ENCODE measurements around the gene CCDC154.
"Not testable (repeated sequence)": the region's sequence is repeated elsewhere in the genome, so short reads cannot be mapped to it uniquely, and the experiment has no call there.

GRCh38 chr16:1439699-1440074 lies 4.7 kb downstream of the CCDC154 start:
- TF ChIP-seq, protein P1, sequence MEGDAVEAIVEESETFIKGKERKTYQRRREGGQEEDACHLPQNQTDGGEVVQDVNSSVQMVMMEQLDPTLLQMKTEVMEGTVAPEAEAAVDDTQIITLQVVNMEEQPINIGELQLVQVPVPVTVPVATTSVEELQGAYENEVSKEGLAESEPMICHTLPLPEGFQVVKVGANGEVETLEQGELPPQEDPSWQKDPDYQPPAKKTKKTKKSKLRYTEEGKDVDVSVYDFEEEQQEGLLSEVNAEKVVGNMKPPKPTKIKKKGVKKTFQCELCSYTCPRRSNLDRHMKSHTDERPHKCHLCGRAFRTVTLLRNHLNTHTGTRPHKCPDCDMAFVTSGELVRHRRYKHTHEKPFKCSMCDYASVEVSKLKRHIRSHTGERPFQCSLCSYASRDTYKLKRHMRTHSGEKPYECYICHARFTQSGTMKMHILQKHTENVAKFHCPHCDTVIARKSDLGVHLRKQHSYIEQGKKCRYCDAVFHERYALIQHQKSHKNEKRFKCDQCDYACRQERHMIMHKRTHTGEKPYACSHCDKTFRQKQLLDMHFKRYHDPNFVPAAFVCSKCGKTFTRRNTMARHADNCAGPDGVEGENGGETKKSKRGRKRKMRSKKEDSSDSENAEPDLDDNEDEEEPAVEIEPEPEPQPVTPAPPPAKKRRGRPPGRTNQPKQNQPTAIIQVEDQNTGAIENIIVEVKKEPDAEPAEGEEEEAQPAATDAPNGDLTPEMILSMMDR (IDR thresholded peaks at IDR 0.05; ENCODE audit: insufficient read depth, low read depth, low read length) = not testable (repeated sequence)
- TF ChIP-seq EZH2 (IDR thresholded peaks at IDR 0.05; ENCODE audit: insufficient read depth, low read length) = not testable (repeated sequence)
